ENCODE data around the gene PCDHGA5. TPM values are rescaled to one million over a fixed set of nuclear protein-coding genes. Genes with fewer than 3 reads are reported as not detected.

PCDHGA5 gene
- total and polyA plus RNA-seq, 2 donors (not counting 1 experiment from before 2014, with no cell fraction given), result 1.4 to 2.6 TPM

DNA sequence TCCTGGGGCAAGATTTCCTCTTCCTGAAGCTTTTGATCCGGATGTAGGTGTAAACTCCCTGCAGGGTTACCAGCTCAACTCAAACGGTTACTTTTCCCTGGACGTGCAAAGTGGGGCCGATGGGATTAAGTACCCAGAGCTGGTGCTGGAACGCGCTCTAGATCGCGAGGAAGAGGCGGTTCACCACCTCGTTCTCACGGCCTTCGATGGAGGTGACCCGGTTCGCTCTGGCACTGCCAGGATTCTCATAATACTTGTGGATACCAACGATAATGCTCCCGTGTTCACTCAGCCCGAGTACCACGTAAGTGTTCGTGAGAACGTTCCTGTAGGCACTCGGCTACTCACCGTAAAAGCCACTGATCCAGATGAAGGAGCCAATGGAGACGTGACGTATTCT, 8.3 kb upstream of the PCDHGA5 start:
- H3K4me1 ChIP-seq (ENCODE audit: control insufficient read depth, extremely low read depth, insufficient read depth, low read length), result no peaks in the 10 kb centered on the region
- no peak overlapping the region for H2AFZ ChIP-seq (ENCODE audit: low read length)
- no peak overlapping the region for H3K4me2 ChIP-seq (ENCODE audit: extremely low read depth, insufficient read depth, low read length)
- no peak for TF ChIP-seq EZH2 (IDR thresholded peaks at IDR 0.05; ENCODE audit: low read length, missing control alignments)
- TF ChIP-seq CTCF (conservative IDR thresholded peaks at IDR 0.05 in 1 of 2, IDR thresholded peaks at IDR 0.05 in 1 of 2; ENCODE audit: low read depth in 1 of 2, low read length in 2 of 2), result no peak
- H3K36me3 ChIP-seq (ENCODE audit: control insufficient read depth, insufficient read depth, low read length), result no peaks in the 10 kb centered on the region
- H3K27ac ChIP-seq (ENCODE audit: insufficient read depth, low read length), result no peak overlapping the region
- no peaks in the 10 kb centered on the region for H3K79me2 ChIP-seq (ENCODE audit: control insufficient read depth, insufficient read depth, low read length)
- no peaks in the 10 kb centered on the region for H3K9me3 ChIP-seq (ENCODE audit: control insufficient read depth, insufficient read depth, low read depth, low read length)
- H3K9ac ChIP-seq (ENCODE audit: insufficient read depth, low read length), result no peak overlapping the region
- DNase-seq (ENCODE audit: low read depth in 2 of 2), result no peak
- peak overlapping the region in 2 of 4 experiments; percentile 49 to 51 for H3K4me3 ChIP-seq (replicated peaks in 1 of 4; ENCODE audit: control extremely low read depth in 1 of 4, insufficient read depth in 1 of 4, low read depth in 3 of 4, low read length in 4 of 4)
- H4K20me1 ChIP-seq (ENCODE audit: control insufficient read depth, extremely low read depth, insufficient read depth, low read length), result no peaks in the 10 kb centered on the region
- H3K27me3 ChIP-seq (ENCODE audit: control insufficient read depth, insufficient read depth, low read length), result peaks cover 13% of the 10 kb centered on the region

DNA sequence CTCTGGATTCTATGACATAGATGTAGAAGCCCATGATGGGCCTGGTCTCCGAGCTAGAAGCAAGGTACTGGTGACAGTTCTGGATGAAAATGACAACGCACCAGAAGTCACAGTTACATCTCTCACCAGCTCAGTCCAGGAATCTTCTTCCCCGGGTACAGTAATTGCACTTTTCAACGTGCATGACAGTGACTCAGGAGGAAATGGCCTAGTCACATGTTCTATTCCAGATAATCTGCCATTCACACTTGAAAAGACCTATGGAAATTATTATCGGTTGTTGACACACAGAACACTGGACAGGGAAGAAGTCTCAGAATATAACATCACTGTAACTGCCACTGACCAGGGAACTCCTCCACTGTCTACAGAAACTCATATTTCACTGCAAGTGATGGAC, 7.8 kb upstream of the PCDHGA5 start:
- Histone ChIP-seq H3K4me3 (replicated peaks in 1 of 4; ENCODE audit: control extremely low read depth in 1 of 4, insufficient read depth in 1 of 4, low read depth in 3 of 4, low read length in 4 of 4) (no peak overlapping the region), H3K79me2 (ENCODE audit: control insufficient read depth, insufficient read depth, low read length) (no peaks in the 10 kb centered on the region), H2AFZ (ENCODE audit: low read length) (no peak overlapping the region), H3K9me3 (ENCODE audit: control insufficient read depth, insufficient read depth, low read depth, low read length) (no peaks in the 10 kb centered on the region), H3K27ac (ENCODE audit: insufficient read depth, low read length) (no peak overlapping the region), H3K4me1 (ENCODE audit: control insufficient read depth, extremely low read depth, insufficient read depth, low read length) (no peaks in the 10 kb centered on the region), H3K9ac (ENCODE audit: insufficient read depth, low read length) (no peak overlapping the region), H3K27me3 (ENCODE audit: control insufficient read depth, insufficient read depth, low read length) (peaks cover 9% of the 10 kb centered on the region), H3K36me3 (ENCODE audit: control insufficient read depth, insufficient read depth, low read length) (no peaks in the 10 kb centered on the region), H4K20me1 (ENCODE audit: control insufficient read depth, extremely low read depth, insufficient read depth, low read length) (no peaks in the 10 kb centered on the region), H3K4me2 (ENCODE audit: extremely low read depth, insufficient read depth, low read length) (no peak overlapping the region)
- TF ChIP-seq CTCF (conservative IDR thresholded peaks at IDR 0.05 in 1 of 2, IDR thresholded peaks at IDR 0.05 in 1 of 2; ENCODE audit: low read depth in 1 of 2, low read length in 2 of 2) (no peak), EZH2 (IDR thresholded peaks at IDR 0.05; ENCODE audit: low read length, missing control alignments) (no peak)
- no peak for DNase-seq (ENCODE audit: low read depth in 2 of 2)

GRCh38 chr5:141356950-141357349, 7.0 kb upstream of the PCDHGA5 start:
- no peaks in the 10 kb centered on the region for H3K36me3 ChIP-seq (ENCODE audit: control insufficient read depth, insufficient read depth, low read length)
- no peak overlapping the region for H3K27ac ChIP-seq (ENCODE audit: insufficient read depth, low read length)
- H3K4me2 ChIP-seq (ENCODE audit: extremely low read depth, insufficient read depth, low read length), result no peak overlapping the region
- H3K27me3 ChIP-seq (ENCODE audit: control insufficient read depth, insufficient read depth, low read length), result peaks cover 5% of the 10 kb centered on the region
- DNase-seq (ENCODE audit: low read depth in 2 of 2), result no peak
- no peaks in the 10 kb centered on the region for H3K9me3 ChIP-seq (ENCODE audit: control insufficient read depth, insufficient read depth, low read depth, low read length)
- H3K9ac ChIP-seq (ENCODE audit: insufficient read depth, low read length), result no peak overlapping the region
- no peaks in the 10 kb centered on the region for H3K79me2 ChIP-seq (ENCODE audit: control insufficient read depth, insufficient read depth, low read length)
- no peak overlapping the region for H3K4me3 ChIP-seq (replicated peaks in 1 of 4; ENCODE audit: control extremely low read depth in 1 of 4, insufficient read depth in 1 of 4, low read depth in 3 of 4, low read length in 4 of 4)
- H2AFZ ChIP-seq (ENCODE audit: low read length), result no peak overlapping the region
- H4K20me1 ChIP-seq (ENCODE audit: control insufficient read depth, extremely low read depth, insufficient read depth, low read length), result no peaks in the 10 kb centered on the region
- TF ChIP-seq EZH2 (IDR thresholded peaks at IDR 0.05; ENCODE audit: low read length, missing control alignments), result no peak
- TF ChIP-seq CTCF (conservative IDR thresholded peaks at IDR 0.05 in 1 of 2, IDR thresholded peaks at IDR 0.05 in 1 of 2; ENCODE audit: low read depth in 1 of 2, low read length in 2 of 2), result no peak
- H3K4me1 ChIP-seq (ENCODE audit: control insufficient read depth, extremely low read depth, insufficient read depth, low read length), result no peaks in the 10 kb centered on the region
